ENCODE data around the gene EHMT1. TPM values are rescaled to one million over a fixed set of nuclear protein-coding genes. Genes with fewer than 3 reads are reported as not detected.

EHMT1 gene
- total RNA-seq, 1 experiment from 2014 or later, result 112 TPM

DNA sequence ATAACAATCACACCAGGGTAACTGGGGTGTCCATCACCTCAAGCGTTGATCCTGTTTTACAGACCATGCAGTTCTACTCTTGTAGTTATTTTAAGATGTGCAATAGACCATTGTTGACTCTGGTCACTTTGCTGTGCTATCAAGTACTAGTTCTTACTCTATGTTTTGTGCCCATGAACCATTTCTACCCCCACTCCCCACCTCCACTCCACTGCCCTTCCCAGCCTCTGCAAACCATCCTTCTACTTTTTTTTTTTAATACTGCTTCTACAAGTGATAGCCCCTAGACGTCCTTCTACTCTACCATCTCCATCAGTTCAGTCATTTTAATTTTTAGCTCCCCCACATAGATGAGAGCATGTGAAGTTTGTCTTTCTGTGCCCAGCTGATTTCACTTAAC, 38.8 kb downstream of the EHMT1 start:
- no peak overlapping the region for H2BK12ac ChIP-seq (ENCODE audit: insufficient read length, low read depth, low read length)
- Mint-ChIP-seq H3K9me3 (no peaks in the 10 kb centered on the region), H3K36me3 (ENCODE audit: insufficient read depth in 1 of 3, low read depth in 3 of 3) (peaks cover 0 to 15% (median 12%) of the 10 kb centered on the region in 3 experiments; a peak in 4 of 7 replicates), H3K27ac (peak overlapping the region in 2 of 3 experiments; percentile 5 to 24; a peak in 5 of 7 replicates), H3K4me3 (no peak overlapping the region), H3K27me3 (ENCODE audit: low read depth) (no peaks in the 10 kb centered on the region), H3K4me1 (peaks cover 20 to 24% of the 10 kb centered on the region in 2 experiments)
- no peaks in the 10 kb centered on the region for H3K9me3 ChIP-seq (ENCODE audit: control insufficient read depth, low read depth, low read length)
- H3K14ac ChIP-seq (ENCODE audit: insufficient read depth, low read length), result no peak overlapping the region
- no peak overlapping the region for H3T11ph ChIP-seq (ENCODE audit: low read length)
- H2BK15ac ChIP-seq (ENCODE audit: low read depth, low read length), result no peak overlapping the region
- no peak overlapping the region for H4K5ac ChIP-seq (ENCODE audit: insufficient read length, low read depth, low read length)
- H3K4me1 ChIP-seq (ENCODE audit: insufficient read depth, low read length), result peaks cover 2% of the 10 kb centered on the region; the same call in 1 of the 2 replicates
- H3K27ac ChIP-seq (ENCODE audit: insufficient read length, low read depth, low read length), result no peak overlapping the region
- H3K27me3 ChIP-seq (ENCODE audit: insufficient read depth, low read length), result no peaks in the 10 kb centered on the region
- H3K56ac ChIP-seq (ENCODE audit: insufficient read length, low read depth, low read length), result no peak overlapping the region
- H3K4me2 ChIP-seq (ENCODE audit: insufficient read depth, insufficient read length, low read length), result no peak overlapping the region
- no peak for DNase-seq
- H3K18ac ChIP-seq (ENCODE audit: insufficient read length, low read depth, low read length), result no peak overlapping the region
- no peaks in the 10 kb centered on the region for H3K23me2 ChIP-seq (ENCODE audit: insufficient read length, low read depth, low read length, poor library complexity, severe bottlenecking)
- H4K8ac ChIP-seq (replicated peaks; ENCODE audit: insufficient read length, low read depth, low read length), result no peak overlapping the region
- peaks cover 3% of the 10 kb centered on the region for H3K79me1 ChIP-seq (ENCODE audit: insufficient read depth, low read depth, low read length, poor library complexity, severe bottlenecking)
- H4K20me1 ChIP-seq (ENCODE audit: control insufficient read depth, insufficient read depth, insufficient read length), result peaks cover 2% of the 10 kb centered on the region
- no peak overlapping the region for H2BK20ac ChIP-seq (ENCODE audit: low read depth, low read length, poor library complexity, severe bottlenecking)
- no peak overlapping the region for H3K23ac ChIP-seq (ENCODE audit: insufficient read length, low read depth, low read length)
- peaks cover 29% of the 10 kb centered on the region; the same call in 1 of the 2 replicates for H3K79me2 ChIP-seq (ENCODE audit: insufficient read depth, low read length)
- no peak overlapping the region for H2BK5ac ChIP-seq (ENCODE audit: insufficient read length, low read length)
- H4K91ac ChIP-seq (ENCODE audit: insufficient read length, low read depth, low read length), result no peak overlapping the region
- TF ChIP-seq, protein P1, sequence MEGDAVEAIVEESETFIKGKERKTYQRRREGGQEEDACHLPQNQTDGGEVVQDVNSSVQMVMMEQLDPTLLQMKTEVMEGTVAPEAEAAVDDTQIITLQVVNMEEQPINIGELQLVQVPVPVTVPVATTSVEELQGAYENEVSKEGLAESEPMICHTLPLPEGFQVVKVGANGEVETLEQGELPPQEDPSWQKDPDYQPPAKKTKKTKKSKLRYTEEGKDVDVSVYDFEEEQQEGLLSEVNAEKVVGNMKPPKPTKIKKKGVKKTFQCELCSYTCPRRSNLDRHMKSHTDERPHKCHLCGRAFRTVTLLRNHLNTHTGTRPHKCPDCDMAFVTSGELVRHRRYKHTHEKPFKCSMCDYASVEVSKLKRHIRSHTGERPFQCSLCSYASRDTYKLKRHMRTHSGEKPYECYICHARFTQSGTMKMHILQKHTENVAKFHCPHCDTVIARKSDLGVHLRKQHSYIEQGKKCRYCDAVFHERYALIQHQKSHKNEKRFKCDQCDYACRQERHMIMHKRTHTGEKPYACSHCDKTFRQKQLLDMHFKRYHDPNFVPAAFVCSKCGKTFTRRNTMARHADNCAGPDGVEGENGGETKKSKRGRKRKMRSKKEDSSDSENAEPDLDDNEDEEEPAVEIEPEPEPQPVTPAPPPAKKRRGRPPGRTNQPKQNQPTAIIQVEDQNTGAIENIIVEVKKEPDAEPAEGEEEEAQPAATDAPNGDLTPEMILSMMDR (conservative IDR thresholded peaks at IDR 0.05), result no peak
- no peak overlapping the region for H2AFZ ChIP-seq (ENCODE audit: low read length)
- no peak overlapping the region for H2AK5ac ChIP-seq (ENCODE audit: insufficient read length, low read length)
- no peak overlapping the region for H3K9ac ChIP-seq (ENCODE audit: extremely low read depth, insufficient read length, low read length)
- no peak overlapping the region for H3K4ac ChIP-seq (ENCODE audit: low read depth, low read length)
- no CpG with 5 or more reads among the region's 2 CpGs for WGBS (ENCODE audit: extremely low coverage, insufficient read length, low lambda C conversion rate)
- H2BK120ac ChIP-seq (ENCODE audit: low read depth, low read length, poor library complexity, severe bottlenecking), result no peak overlapping the region

Measured in H9 (cell line).